HepG2 (cell line): Measurements from ENCODE around the gene SLAMF9. TPM values are rescaled to one million over a fixed set of nuclear protein-coding genes. Genes with fewer than 3 reads are reported as not detected.

Experiments used
- ATAC-seq: fragments of 200-7000 bp; cut with Tn5 transposase; 3 replicates; pipeline ENCODE4 v1.9.1; 2020; ENCODE audit warnings: mild to moderate bottlenecking, moderate library complexity
- BruUV-seq: library from RNA; stranded (reverse); fragments of 400-500 nt; replicated peaks from 2 replicates; lab custom pipeline; 2021; lab: Mats Ljungman, UMichigan
- CTCF ChIA-PET: fragments of 300-600 bp; formaldehyde crosslinking; extraction: SDS; loops from one replicate; lab custom pipeline; 2021; ENCODE audit warnings: low total read pairs, inconsistent platforms, low intra/inter-chr PET ratio; lab: Yijun Ruan, JAX
- POLR2A ChIA-PET: fragments of 350-600 bp; sonication (Branson Sonifier 250); formaldehyde crosslinking; loops from one replicate; lab custom pipeline; 2020; ENCODE audit warnings: antibody characterized with exemption, inconsistent platforms; lab: Yijun Ruan, JAX
- DNase-seq: peaks from one replicate; pipeline ENCODE4 v3.0.0-alpha.2; 2015; ENCODE audit warnings: low spot score
- FAIRE-seq: peaks from 3 replicates; lab custom pipeline; 2011; peaks lifted over from hg19 to GRCh38; lab: Jason Lieb, UNC
- H2AFZ ChIP-seq: one replicate; pipeline ENCODE4 v1.6.1; 2011; ENCODE audit warnings: low read length, inconsistent platforms
- H3K27ac ChIP-seq: fragments of 300-600 bp; 3 replicates; pipeline ENCODE4 v1.8.0; 2011; ENCODE audit warnings: mixed run types, mild to moderate bottlenecking, mixed read lengths, low read length, inconsistent platforms; ENCODE audit not compliant: insufficient read depth; ENCODE audit errors: extremely low read length
- H3K27me3 ChIP-seq, 2 experiments: fragments of 200-600 bp in 1 of 2; 2 replicates in 1 of 2; 3 replicates in 1 of 2; pipeline versions ENCODE4 v1.6.0 to v1.8.0; 2011; ENCODE audit warnings: low read length in 2 of 2, mild to moderate bottlenecking in 2 of 2, moderate library complexity in 2 of 2, inconsistent platforms in 1 of 2; ENCODE audit not compliant: insufficient read depth in 2 of 2, control insufficient read depth in 1 of 2
- H3K36me3 ChIP-seq, 2 experiments: fragments of 200-600 bp in 1 of 2; replicated peaks in 1 of 2; 2 replicates in 1 of 2; 3 replicates in 1 of 2; pipeline versions ENCODE4 v1.5.1 to v1.8.0; 2011; ENCODE audit warnings: low read length in 2 of 2, inconsistent platforms in 1 of 2; ENCODE audit not compliant: insufficient read depth in 2 of 2, control insufficient read depth in 1 of 2
- H3K4me1 ChIP-seq: 2 replicates; pipeline ENCODE4 v1.5.1; 2012; ENCODE audit warnings: low read length, inconsistent platforms; ENCODE audit not compliant: insufficient read depth
- H3K4me2 ChIP-seq: 2 replicates; pipeline ENCODE4 v1.6.0; 2011; ENCODE audit warnings: low read depth, low read length, inconsistent platforms
- H3K4me3 ChIP-seq, 3 experiments: fragments of 200-600 bp in 1 of 3; sonication (generic), shearing (Covaris generic) in 1 of 3; replicated peaks in 1 of 3; 2 replicates each; pipeline ENCODE4 v1.5.1; 2011 to 2016; ENCODE audit warnings: low read length in 3 of 3, inconsistent platforms in 2 of 3, low read depth in 2 of 3, mild to moderate bottlenecking in 2 of 3, control low read depth in 1 of 3, mixed read lengths in 1 of 3; ENCODE audit not compliant: insufficient read depth in 1 of 3
- H3K79me2 ChIP-seq: one replicate; pipeline ENCODE4 v1.6.1; 2011; ENCODE audit warnings: low read length, inconsistent platforms; ENCODE audit not compliant: insufficient read depth
- H3K9ac ChIP-seq: 2 replicates; pipeline ENCODE4 v1.6.0; 2011; ENCODE audit warnings: mild to moderate bottlenecking, low read depth, low read length, inconsistent platforms; ENCODE audit not compliant: insufficient read depth
- H3K9me3 ChIP-seq: 2 replicates; pipeline ENCODE4 v1.5.1; 2012; ENCODE audit warnings: mild to moderate bottlenecking, low read length
- H4K20me1 ChIP-seq: 2 replicates; pipeline ENCODE4 v1.6.0; 2011; ENCODE audit warnings: inconsistent platforms, mild to moderate bottlenecking, low read length, moderate library complexity; ENCODE audit not compliant: insufficient read depth
- CHD2 ChIP-seq: IDR thresholded peaks from 2 replicates; pipeline ENCODE4 v1.6.1; 2011; ENCODE audit warnings: low read depth, low read length, improper control_type of control experiment
- HNRNPK ChIP-seq: fragments of 200-400 bp; formaldehyde crosslinking; IDR thresholded peaks from 2 replicates; pipeline ENCODE4 v1.6.1; 2018; ENCODE audit warnings: low read length, low read depth, moderate library complexity, mild to moderate bottlenecking; ENCODE audit not compliant: poor library complexity, severe bottlenecking
- NR1H2 ChIP-seq: sonication (generic); formaldehyde crosslinking; IDR thresholded peaks from 2 replicates; pipeline ENCODE4 v1.8.1; 2022; ENCODE audit warnings: low read depth, missing genetic modification reagents, borderline replicate concordance
- ZFP1 ChIP-seq: IDR thresholded peaks from 2 replicates; pipeline ENCODE4 v1.6.1; 2016
- ZNF34 ChIP-seq: sonication (generic); formaldehyde crosslinking; IDR thresholded peaks from 2 replicates; pipeline ENCODE4 v1.4.0; 2020; ENCODE audit warnings: mild to moderate bottlenecking, missing genetic modification reagents, borderline replicate concordance
- ZNF781 ChIP-seq: sonication (generic); formaldehyde crosslinking; IDR thresholded peaks from 2 replicates; pipeline ENCODE4 v1.5.1; 2020; ENCODE audit warnings: borderline replicate concordance, mild to moderate bottlenecking, missing genetic modification reagents; ENCODE audit errors: not compliant biosample characterization
- WGBS: methylation state at CpG from one replicate; pipeline ENCODE4 v1.1.6; 2017; ENCODE audit warnings: low lambda C conversion rate; 5-methylcytosine and 5-hydroxymethylcytosine counted together
- in situ Hi-C: cut with HindIII; loops from 2 replicates; pipeline ENCODE4 v1.10.0; 2017; ENCODE audit warnings: low pct_unique_long_range_greater_than_20kb; ENCODE audit not compliant: extremely low pct_ligation_motif_present
- intact Hi-C: fragments of 100-400 bp; cut with micrococcal nuclease; formaldehyde crosslinking; loops from one replicate; pipeline ENCODE4 v1.10.0; 2022; ENCODE audit not compliant: unreplicated experiment
- polyA plus RNA-seq, 8 experiments: library from polyadenylated mRNA; depleted of rRNA in 3 of 8; stranded (reverse) in 7 of 8; unstranded in 1 of 8; fragments of >200 nt; fragmentation: Illumina TruSeq in 4 of 8; extraction: Trizol in 4 of 8; gene quantifications; 2 replicates each; pipeline versions ENCODE4 v1.2.1 to v1.2.3, GENCODE V29; 2011 to 2016; ENCODE audit warnings: low read depth in 4 of 8, missing spikeins in 1 of 8, mixed read lengths in 1 of 8; ENCODE audit not compliant: insufficient read depth in 1 of 8
- total RNA-seq, 5 experiments: library from RNA; depleted of rRNA; stranded (reverse); fragments of >200 nt; fragmentation: Illumina TruSeq; extraction: Trizol; gene quantifications; 2 replicates each; pipeline ENCODE4 v1.2.3, GENCODE V29; 2016; ENCODE audit warnings: low read depth in 1 of 5
- TF ChIP-seq, protein P1 (sequence below): sonication (generic); formaldehyde crosslinking; IDR thresholded peaks from 2 replicates; pipeline ENCODE4 v1.8.1; 2023; ENCODE audit warnings: mild to moderate bottlenecking, missing genetic modification reagents
- TF ChIP-seq, protein P2 (sequence below): sonication (generic); formaldehyde crosslinking; IDR thresholded peaks from 2 replicates; pipeline ENCODE4 v1.5.1; 2020; ENCODE audit warnings: mild to moderate bottlenecking, missing genetic modification reagents, borderline replicate concordance
- TF ChIP-seq, protein P3 (sequence below): sonication (generic); formaldehyde crosslinking; IDR thresholded peaks from 2 replicates; pipeline ENCODE4 v1.5.1; 2020; ENCODE audit warnings: missing genetic modification reagents, mild to moderate bottlenecking, borderline replicate concordance

SLAMF9 gene
- total and polyA plus RNA-seq, 2 of the 13 experiments (the other 11 are each of a cell fraction or from before 2014, with no cell fraction given), result 0.82 TPM; not detected in 1

DNA sequence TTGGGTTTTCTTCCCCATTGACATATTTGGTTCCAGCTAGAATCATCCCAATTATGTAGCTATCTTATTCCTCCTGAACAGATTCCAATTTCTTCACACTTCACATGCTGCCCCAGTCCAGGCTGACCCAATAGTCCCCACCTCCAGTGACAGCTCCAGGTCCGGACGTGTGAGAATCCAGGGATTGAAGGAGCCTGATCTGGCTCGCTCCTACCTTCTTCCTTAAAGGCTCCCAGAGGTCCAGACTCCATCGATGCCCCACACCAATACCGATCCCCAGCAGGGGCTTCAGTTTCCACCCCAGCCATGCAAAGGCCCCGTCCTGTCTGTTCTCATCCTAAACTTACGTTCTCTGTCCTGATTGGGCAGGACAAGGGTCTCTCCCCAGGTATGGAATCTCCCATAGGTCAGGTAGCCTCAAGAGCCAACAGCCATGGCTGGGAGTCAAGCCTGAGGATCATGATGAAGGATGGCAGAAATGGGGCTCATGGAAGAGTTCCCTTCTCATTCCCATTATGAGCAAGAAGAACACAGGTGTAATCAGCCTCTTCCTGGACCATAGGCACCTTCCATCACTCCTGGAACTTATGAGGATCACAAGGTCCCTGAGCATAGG, 20.4 kb upstream of the SLAMF9 start:
- H3K36me3 ChIP-seq, result no peaks in the 10 kb centered on the region

More for the DNA sequence above, 20.4 kb upstream of the SLAMF9 start:
- Histone ChIP-seq H3K27ac (no peak overlapping the region), H3K4me3 (no peak overlapping the region), H3K9ac (no peak overlapping the region), H2AFZ (no peak overlapping the region), H3K27me3 (peaks cover 2 to 5% of the 10 kb centered on the region in 2 experiments; a peak in 1 of 5 replicates), H3K4me1 (peaks cover 32% of the 10 kb centered on the region), H4K20me1 (no peaks in the 10 kb centered on the region), H3K79me2 (no peaks in the 10 kb centered on the region), H3K4me2 (no peak overlapping the region), H3K9me3 (no peaks in the 10 kb centered on the region)
- TF ChIP-seq, protein P1, sequence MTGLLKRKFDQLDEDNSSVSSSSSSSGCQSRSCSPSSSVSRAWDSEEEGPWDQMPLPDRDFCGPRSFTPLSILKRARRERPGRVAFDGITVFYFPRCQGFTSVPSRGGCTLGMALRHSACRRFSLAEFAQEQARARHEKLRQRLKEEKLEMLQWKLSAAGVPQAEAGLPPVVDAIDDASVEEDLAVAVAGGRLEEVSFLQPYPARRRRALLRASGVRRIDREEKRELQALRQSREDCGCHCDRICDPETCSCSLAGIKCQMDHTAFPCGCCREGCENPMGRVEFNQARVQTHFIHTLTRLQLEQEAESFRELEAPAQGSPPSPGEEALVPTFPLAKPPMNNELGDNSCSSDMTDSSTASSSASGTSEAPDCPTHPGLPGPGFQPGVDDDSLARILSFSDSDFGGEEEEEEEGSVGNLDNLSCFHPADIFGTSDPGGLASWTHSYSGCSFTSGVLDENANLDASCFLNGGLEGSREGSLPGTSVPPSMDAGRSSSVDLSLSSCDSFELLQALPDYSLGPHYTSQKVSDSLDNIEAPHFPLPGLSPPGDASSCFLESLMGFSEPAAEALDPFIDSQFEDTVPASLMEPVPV (CRISPR knock-in tag), result no peak
- TF ChIP-seq, protein P2, sequence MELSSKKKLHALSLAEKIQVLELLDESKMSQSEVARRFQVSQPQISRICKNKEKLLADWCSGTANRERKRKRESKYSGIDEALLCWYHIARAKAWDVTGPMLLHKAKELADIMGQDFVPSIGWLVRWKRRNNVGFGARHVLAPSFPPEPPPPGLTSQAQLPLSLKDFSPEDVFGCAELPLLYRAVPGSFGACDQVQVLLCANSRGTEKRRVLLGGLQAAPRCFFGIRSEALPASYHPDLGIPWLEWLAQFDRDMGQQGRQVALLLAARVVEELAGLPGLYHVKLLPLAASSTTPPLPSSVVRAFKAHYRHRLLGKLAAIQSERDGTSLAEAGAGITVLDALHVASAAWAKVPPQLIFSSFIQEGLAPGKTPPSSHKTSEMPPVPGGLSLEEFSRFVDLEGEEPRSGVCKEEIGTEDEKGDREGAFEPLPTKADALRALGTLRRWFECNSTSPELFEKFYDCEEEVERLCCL (CRISPR knock-in tag), result no peak
- TF ChIP-seq, protein P3, sequence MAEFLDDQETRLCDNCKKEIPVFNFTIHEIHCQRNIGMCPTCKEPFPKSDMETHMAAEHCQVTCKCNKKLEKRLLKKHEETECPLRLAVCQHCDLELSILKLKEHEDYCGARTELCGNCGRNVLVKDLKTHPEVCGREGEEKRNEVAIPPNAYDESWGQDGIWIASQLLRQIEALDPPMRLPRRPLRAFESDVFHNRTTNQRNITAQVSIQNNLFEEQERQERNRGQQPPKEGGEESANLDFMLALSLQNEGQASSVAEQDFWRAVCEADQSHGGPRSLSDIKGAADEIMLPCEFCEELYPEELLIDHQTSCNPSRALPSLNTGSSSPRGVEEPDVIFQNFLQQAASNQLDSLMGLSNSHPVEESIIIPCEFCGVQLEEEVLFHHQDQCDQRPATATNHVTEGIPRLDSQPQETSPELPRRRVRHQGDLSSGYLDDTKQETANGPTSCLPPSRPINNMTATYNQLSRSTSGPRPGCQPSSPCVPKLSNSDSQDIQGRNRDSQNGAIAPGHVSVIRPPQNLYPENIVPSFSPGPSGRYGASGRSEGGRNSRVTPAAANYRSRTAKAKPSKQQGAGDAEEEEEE (CRISPR knock-in tag), result no peak
- TF ChIP-seq ZFP1 (CRISPR knock-in tag) (no peak), NR1H2 (no peak), HNRNPK (no peak), CHD2 (no peak), ZNF781 (no peak), ZNF34 (CRISPR knock-in tag) (no peak)
- no peak for FAIRE-seq
- CTCF ChIA-PET, result no interaction called here
- in situ Hi-C loops, result no loop called here
- 46% methylated on average over 7 of the region's 7 CpGs for WGBS
- ATAC-seq, result no peak
- no peak for DNase-seq
- intact Hi-C loops, result no loop called here
- POLR2A ChIA-PET, result no interaction called here
- no TSS peak for BruUV-seq
